Neural progenitor cell (in vitro differentiated cells): ENCODE results near the gene TMEFF2.

Experiments
- EZH2 ChIP-seq: fragments of 200-600 bp; sonication (generic); IDR thresholded peaks from 2 replicates; pipeline ENCODE4 v1.6.1; 2017; ENCODE audit warnings: antibody characterized with exemption, mild to moderate bottlenecking, moderate library complexity
- EZH2phosphoT487 ChIP-seq: fragments of 200-600 bp; sonication (generic); IDR thresholded peaks from 2 replicates; pipeline ENCODE4 v1.6.1; 2017; ENCODE audit warnings: antibody characterized with exemption
- TF ChIP-seq, protein P1 (sequence below): fragments of 200-600 bp; sonication (generic); IDR thresholded peaks from 2 replicates; pipeline ENCODE4 v1.5.1; 2017; ENCODE audit warnings: antibody characterized with exemption, mild to moderate bottlenecking

GRCh38 chr2:192099742-192100141 is 95.0 kb downstream of the TMEFF2 start:
- TF ChIP-seq, protein P1, sequence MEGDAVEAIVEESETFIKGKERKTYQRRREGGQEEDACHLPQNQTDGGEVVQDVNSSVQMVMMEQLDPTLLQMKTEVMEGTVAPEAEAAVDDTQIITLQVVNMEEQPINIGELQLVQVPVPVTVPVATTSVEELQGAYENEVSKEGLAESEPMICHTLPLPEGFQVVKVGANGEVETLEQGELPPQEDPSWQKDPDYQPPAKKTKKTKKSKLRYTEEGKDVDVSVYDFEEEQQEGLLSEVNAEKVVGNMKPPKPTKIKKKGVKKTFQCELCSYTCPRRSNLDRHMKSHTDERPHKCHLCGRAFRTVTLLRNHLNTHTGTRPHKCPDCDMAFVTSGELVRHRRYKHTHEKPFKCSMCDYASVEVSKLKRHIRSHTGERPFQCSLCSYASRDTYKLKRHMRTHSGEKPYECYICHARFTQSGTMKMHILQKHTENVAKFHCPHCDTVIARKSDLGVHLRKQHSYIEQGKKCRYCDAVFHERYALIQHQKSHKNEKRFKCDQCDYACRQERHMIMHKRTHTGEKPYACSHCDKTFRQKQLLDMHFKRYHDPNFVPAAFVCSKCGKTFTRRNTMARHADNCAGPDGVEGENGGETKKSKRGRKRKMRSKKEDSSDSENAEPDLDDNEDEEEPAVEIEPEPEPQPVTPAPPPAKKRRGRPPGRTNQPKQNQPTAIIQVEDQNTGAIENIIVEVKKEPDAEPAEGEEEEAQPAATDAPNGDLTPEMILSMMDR: no peak
- TF ChIP-seq EZH2 (no peak), EZH2phosphoT487 (no peak)
